ENCODE results near the gene NMU.
"Not testable (repeated sequence)": the region's sequence is repeated elsewhere in the genome, so short reads cannot be mapped to it uniquely, and the experiment has no call there.

The NMU gene

DNA sequence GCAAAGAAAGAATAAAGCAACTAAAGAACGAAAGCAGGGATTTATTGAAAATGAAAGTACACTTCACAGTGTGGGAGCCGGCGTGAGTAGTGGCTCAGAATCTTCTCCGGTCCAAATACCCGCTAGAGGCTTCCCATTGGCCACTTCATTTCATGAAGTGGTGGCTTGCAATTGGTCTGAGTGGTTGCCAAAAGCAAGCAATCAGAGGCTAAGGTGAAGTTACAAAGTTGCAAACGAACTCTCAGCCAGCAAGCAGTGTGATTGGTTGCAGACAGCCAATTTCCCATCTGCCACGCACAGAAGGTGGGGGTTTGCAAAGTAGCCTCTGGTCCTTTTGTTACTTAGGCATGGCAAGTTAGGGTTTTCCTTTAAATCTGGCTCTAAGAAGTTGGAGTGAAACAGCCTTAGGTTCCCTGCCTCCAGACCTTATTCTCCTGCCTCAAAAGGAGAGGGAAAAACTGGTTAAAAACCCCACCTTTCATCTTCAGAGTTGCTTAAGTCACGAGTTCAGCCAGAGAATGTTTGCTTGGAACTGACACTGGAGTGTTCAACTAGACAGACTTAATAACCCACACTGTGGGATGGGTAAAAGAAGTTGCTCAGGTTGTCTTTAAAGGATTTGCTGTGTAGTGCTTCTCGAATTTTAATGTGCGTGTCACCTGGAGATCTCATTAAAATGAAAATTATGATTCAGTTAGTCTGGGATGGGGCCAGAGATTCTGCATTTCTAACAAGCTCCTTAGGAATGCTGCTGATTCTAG, 82.5 kb downstream of the NMU start:
- DNase-seq = no peak

DNA sequence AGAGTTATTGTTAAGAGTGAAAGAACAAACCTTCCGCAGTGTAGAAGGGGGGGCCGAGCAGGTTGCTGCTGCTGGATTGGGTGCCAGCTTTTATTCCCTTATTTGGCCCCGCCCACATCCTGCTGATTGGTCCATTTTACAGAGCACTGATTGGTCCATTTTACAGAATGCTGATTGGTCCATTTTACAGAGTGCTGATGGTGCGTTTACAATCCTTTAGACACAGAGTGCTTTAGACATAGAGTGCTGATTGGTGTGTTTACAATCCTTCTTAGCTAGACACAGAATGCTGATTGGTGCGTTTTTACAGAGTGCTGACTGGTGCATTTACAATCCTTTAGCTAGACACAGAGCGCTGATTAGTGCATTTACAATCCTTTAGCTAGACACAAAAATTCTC, 84.1 kb downstream of the NMU start:
- DNase-seq = not testable (repeated sequence)

- no peak for DNase-seq
These were observed 86.2 kb downstream of the NMU start for GRCh38 chr4:55549888-55550287.

- DNase-seq = no peak
These were observed 88.2 kb downstream of the NMU start for GRCh38 chr4:55547918-55548317.

DNA sequence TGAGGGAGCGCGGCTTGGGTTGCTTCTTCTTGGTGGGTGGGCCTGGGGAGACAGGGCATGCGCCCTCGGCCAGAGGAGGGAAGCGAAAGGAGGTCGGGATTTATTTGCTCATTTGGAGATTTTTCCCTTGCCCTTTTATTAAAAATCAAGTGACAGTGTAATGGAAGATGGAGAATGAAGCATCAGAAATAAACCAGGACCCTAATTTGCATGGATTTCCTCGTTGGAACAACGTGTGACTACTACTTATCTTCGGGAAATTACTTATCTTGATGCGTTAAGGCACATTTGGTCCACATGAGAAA, 88.7 kb downstream of the NMU start:
- no peak for DNase-seq

- DNase-seq = peak; percentile 77 to 87
These were observed 89.2 kb downstream of the NMU start, which contains the start of gene CLOCK for GRCh38 chr4:55546756-55547465. TSS of gene CLOCK (minus strand) at chr4:55546909. CDS start at chr4:55482785, 64,124 bp downstream.

GRCh38 chr4:55546506-55546755, 89.7 kb downstream of the NMU start:
- no peak for DNase-seq

- DNase-seq = peak; percentile 83 to 86
These were observed 90.2 kb downstream of the NMU start for GRCh38 chr4:55545641-55546505.

Measured in inflammatory macrophage (primary cell).